Naive B cell (primary cell): ENCODE measurements around the gene CNTRL. TPM values are rescaled to one million over a fixed set of nuclear protein-coding genes. Genes with fewer than 3 reads are reported as not detected.

ENCODE experiments used
- ATAC-seq, 2 donors: fragments of 150-1000 bp; cut with Tn5 transposase; 2 replicates each; pipeline ENCODE4 v1.10.0; 2021; ENCODE audit warnings: low read depth in 2 of 2, mild to moderate bottlenecking in 2 of 2, moderate library complexity in 2 of 2
- DNase-seq: peaks from one replicate; pipeline ENCODE4 v3.0.0; 2022
- H3K27ac Mint-ChIP-seq, 6 donors: one replicate each; pipeline ENCODE4 v1.8.0; 2020 to 2022; ENCODE audit warnings: mild to moderate bottlenecking in 6 of 6, mixed read lengths in 6 of 6, moderate library complexity in 5 of 6, inconsistent platforms in 2 of 6
- H3K27me3 Mint-ChIP-seq, 3 donors: one replicate each; pipeline ENCODE4 v1.8.0; 2021 to 2022; ENCODE audit warnings: mixed read lengths in 3 of 3, mild to moderate bottlenecking in 1 of 3
- H3K36me3 Mint-ChIP-seq, 2 donors: one replicate each; pipeline ENCODE4 v1.8.0; 2020 to 2022; ENCODE audit warnings: mixed read lengths in 2 of 2, inconsistent platforms in 1 of 2, mild to moderate bottlenecking in 1 of 2
- H3K4me1 Mint-ChIP-seq, 3 donors: one replicate each; pipeline ENCODE4 v1.8.0; 2020 to 2022; ENCODE audit warnings: mixed read lengths in 3 of 3, inconsistent platforms in 1 of 3, mild to moderate bottlenecking in 1 of 3, moderate library complexity in 1 of 3
- H3K4me3 Mint-ChIP-seq, 8 donors: one replicate each; pipeline ENCODE4 v1.8.0; 2020 to 2022; ENCODE audit warnings: mild to moderate bottlenecking in 8 of 8, mixed read lengths in 8 of 8, moderate library complexity in 8 of 8, inconsistent platforms in 2 of 8
- H3K9me3 Mint-ChIP-seq, 7 donors: one replicate each; pipeline ENCODE4 v1.8.0; 2020 to 2022; ENCODE audit warnings: mixed read lengths in 7 of 7, mild to moderate bottlenecking in 5 of 7, inconsistent platforms in 2 of 7, moderate library complexity in 1 of 7
- polyA plus RNA-seq, 6 donors: library from polyadenylated mRNA; unstranded; fragments of 300-500 nt; fragmentation: Illumina TruSeq; gene quantifications; one replicate each; pipeline ENCODE4 v1.2.3, GENCODE V29; 2021; ENCODE audit warnings: low read depth in 6 of 6

Gene CNTRL
- polyA plus RNA-seq, 6 donors from 2014 or later = 7.5 to 43.2 (median 20.5) TPM

GRCh38 chr9:121182101-121182836 is 107.5 kb downstream of the CNTRL start:
- DNase-seq = no peak
- H3K4me3 Mint-ChIP-seq = no peak overlapping the region

GRCh38 chr9:121182989-121183388 is 108.2 kb downstream of the CNTRL start:
- peak overlapping the region in 5 of 6 donors; percentile 11 to 88 (median 73) for H3K27ac Mint-ChIP-seq
- no peaks in the 10 kb centered on the region for H3K27me3 Mint-ChIP-seq
- peak overlapping the region in 7 of 8 donors; percentile 6 to 72 (median 30) for H3K4me3 Mint-ChIP-seq
- H3K36me3 Mint-ChIP-seq = peaks cover 7 to 9% of the 10 kb centered on the region in 2 donors
- peak; percentile 12 for DNase-seq
- H3K9me3 Mint-ChIP-seq = no peaks in the 10 kb centered on the region
- peak; percentile 26 to 35 for ATAC-seq
- H3K4me1 Mint-ChIP-seq = peaks cover 31 to 40% (median 38%) of the 10 kb centered on the region in 3 donors

More at GRCh38 chr9:121182101-121182836, 107.5 kb downstream of the CNTRL start:
- Mint-ChIP-seq H3K9me3 (no peaks in the 10 kb centered on the region), H3K36me3 (peaks cover 7 to 9% of the 10 kb centered on the region in 2 donors), H3K4me1 (peaks cover 31 to 40% (median 36%) of the 10 kb centered on the region in 3 donors), H3K27ac (peak overlapping the region in 2 of 6 donors; percentile 54 to 68), H3K27me3 (no peaks in the 10 kb centered on the region)
- no peak for ATAC-seq

GRCh38 chr9:121183666-121184423 is 109.1 kb downstream of the CNTRL start:
- H3K4me3 Mint-ChIP-seq = peak overlapping the region in 3 of 8 donors; percentile 30 to 68 (median 33)
- peaks cover 9% of the 10 kb centered on the region in 2 donors for H3K36me3 Mint-ChIP-seq
- H3K4me1 Mint-ChIP-seq = peaks cover 31 to 40% (median 40%) of the 10 kb centered on the region in 3 donors

DNA sequence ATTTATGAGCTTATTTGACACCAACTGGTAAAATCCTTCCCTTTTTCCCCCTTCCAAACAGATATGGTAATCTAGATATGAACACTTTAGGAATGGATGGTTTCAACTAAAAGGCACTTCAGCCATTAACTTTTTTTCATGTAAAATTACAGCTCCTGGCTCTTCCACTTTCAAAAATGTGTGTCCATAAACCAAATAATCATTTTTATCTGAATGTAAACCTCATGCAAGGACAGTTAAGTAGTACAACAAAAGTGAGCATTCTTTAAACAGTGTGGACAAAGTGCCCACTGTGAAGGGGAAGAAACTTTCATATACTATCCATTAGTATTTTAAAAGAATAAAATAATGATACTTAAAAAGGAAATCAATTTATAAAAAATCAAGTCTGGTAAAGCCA is 109.7 kb downstream of the CNTRL start:
- no peak for DNase-seq
- Mint-ChIP-seq H3K27ac (peak overlapping the region; percentile 41 to 90 (median 70)), H3K4me3 (peak overlapping the region in 1 of 8 donors; percentile 33), H3K27me3 (no peaks in the 10 kb centered on the region), H3K36me3 (peaks cover 9 to 11% of the 10 kb centered on the region in 2 donors), H3K9me3 (no peaks in the 10 kb centered on the region), H3K4me1 (peaks cover 32 to 40% (median 40%) of the 10 kb centered on the region in 3 donors)
- no peak for ATAC-seq

More at GRCh38 chr9:121183666-121184423, 109.1 kb downstream of the CNTRL start:
- ATAC-seq (no peak), DNase-seq (no peak)
- Mint-ChIP-seq H3K27me3 (no peaks in the 10 kb centered on the region), H3K9me3 (no peaks in the 10 kb centered on the region), H3K27ac (peak overlapping the region; percentile 41 to 90 (median 70))

- peak overlapping the region; percentile 20 to 87 (median 76) for H3K27ac Mint-ChIP-seq
- no peaks in the 10 kb centered on the region for H3K27me3 Mint-ChIP-seq
- no peak for DNase-seq
- no peaks in the 10 kb centered on the region for H3K9me3 Mint-ChIP-seq
- peaks cover 9 to 11% of the 10 kb centered on the region in 2 donors for H3K36me3 Mint-ChIP-seq
- H3K4me1 Mint-ChIP-seq = peaks cover 36 to 41% (median 41%) of the 10 kb centered on the region in 3 donors
- ATAC-seq = peak; percentile 79 to 84
- H3K4me3 Mint-ChIP-seq = peak overlapping the region in 5 of 8 donors; percentile 1 to 59 (median 25)
These were observed 110.5 kb downstream of the CNTRL start for GRCh38 chr9:121185178-121185745.

DNA sequence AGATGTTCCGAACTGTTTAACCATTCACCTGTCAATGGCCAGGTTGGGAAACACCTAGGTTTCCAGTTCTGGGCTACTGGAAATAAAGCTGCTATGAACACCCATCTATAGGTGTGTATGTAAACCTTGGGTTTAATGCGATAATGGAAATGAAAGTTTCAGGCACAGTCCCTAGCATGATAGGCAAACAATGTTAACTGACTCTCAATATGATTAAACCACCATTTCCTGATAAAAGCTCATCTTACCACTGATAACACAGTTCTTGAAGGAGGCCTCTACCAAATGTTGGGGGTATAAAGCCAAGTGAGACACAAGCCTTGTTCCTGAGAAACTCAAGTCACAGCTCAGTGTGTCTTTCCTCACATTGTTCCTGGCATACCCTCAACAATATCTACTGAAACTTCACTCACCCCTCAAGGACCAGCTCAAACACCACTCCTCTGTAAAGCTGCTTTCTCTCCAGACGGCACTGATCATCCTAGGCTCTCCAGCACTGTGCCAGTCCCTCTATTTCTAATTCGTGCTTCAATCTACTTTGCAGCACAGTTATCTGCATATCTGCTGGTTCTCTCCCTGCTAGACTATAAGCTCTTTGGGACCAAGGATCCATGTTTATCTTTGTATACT is 111.1 kb downstream of the CNTRL start:
- Mint-ChIP-seq H3K36me3 (peaks cover 9 to 11% of the 10 kb centered on the region in 2 donors), H3K4me1 (peaks cover 40 to 47% (median 46%) of the 10 kb centered on the region in 3 donors)

DNA sequence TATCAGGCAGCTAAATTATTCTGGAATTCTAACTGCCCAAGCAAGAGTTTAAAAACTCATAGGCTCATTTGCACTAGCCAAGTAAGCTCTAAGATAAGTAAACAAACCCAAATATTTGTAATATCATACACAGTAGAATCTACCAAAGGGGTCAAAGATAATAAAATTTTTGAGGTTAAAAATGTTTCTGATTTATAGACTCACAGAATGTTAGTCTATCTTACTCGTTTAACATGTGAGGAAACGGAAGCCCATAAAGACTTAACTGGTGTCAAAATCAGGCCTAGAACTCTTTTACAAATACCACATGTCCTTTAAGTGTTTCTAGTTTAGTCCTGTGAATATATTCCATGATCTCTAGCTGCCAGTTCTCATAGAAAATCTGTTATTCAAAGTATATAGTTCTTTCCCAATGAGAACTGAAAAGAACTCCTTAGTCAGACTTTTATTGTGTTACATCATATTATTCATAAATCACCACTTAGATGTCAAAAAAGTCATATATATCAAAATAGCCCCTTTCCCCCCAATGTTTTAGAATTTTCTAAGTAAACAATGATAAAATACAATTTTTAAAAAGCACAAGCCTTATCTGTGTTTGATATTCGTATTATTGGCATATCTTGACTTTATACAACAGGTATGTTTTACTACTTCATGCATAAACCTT is 113.0 kb downstream of the CNTRL start:
- peaks cover 39 to 55% (median 51%) of the 10 kb centered on the region in 3 donors for H3K4me1 Mint-ChIP-seq
- no peak overlapping the region for H3K4me3 Mint-ChIP-seq
- no peaks in the 10 kb centered on the region for H3K9me3 Mint-ChIP-seq
- ATAC-seq (no peak), DNase-seq (no peak)
- no peaks in the 10 kb centered on the region for H3K27me3 Mint-ChIP-seq
- peaks cover 9 to 11% of the 10 kb centered on the region in 2 donors for H3K36me3 Mint-ChIP-seq
- H3K27ac Mint-ChIP-seq = peak overlapping the region in 5 of 6 donors; percentile 0 to 82 (median 59)

More for the DNA sequence above, 111.1 kb downstream of the CNTRL start:
- Mint-ChIP-seq H3K9me3 (no peaks in the 10 kb centered on the region), H3K27me3 (no peaks in the 10 kb centered on the region), H3K27ac (peak overlapping the region in 5 of 6 donors; percentile 42 to 87 (median 79)), H3K4me3 (peak overlapping the region in 3 of 8 donors; percentile 20 to 59 (median 32))
- DNase-seq (no peak), ATAC-seq (no peak)

DNA sequence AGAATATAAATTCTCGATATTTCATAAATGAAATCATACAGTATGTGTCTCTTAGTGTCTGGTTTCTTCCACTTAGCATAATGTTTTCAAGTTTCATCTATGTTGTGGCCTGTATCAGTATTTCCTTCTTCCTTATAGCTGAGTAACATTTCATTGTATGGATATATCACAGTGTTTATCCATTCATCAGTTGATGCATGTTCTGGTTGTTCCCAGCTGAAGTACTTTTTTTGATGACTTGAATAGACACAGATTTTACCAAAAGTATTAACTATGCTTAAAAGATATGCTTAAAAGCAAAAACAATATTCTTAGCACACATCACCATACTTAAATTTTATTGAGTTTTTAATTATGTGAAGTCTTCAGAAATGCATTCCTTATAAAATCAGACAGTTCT is 114.3 kb downstream of the CNTRL start:
- H3K36me3 Mint-ChIP-seq = peaks cover 9 to 11% of the 10 kb centered on the region in 2 donors
- H3K4me3 Mint-ChIP-seq = no peak overlapping the region
- H3K9me3 Mint-ChIP-seq = no peaks in the 10 kb centered on the region
- DNase-seq (no peak), ATAC-seq (no peak)
- peak overlapping the region in 5 of 6 donors; percentile 35 to 71 (median 55) for H3K27ac Mint-ChIP-seq
- peaks cover 39 to 51% (median 44%) of the 10 kb centered on the region in 3 donors for H3K4me1 Mint-ChIP-seq
- no peaks in the 10 kb centered on the region for H3K27me3 Mint-ChIP-seq

GRCh38 chr9:121189660-121190059 is 114.9 kb downstream of the CNTRL start:
- DNase-seq (no peak), ATAC-seq (no peak)
- H3K27ac Mint-ChIP-seq = peak overlapping the region in 2 of 6 donors; percentile 10 to 68
- no peaks in the 10 kb centered on the region for H3K27me3 Mint-ChIP-seq
- H3K36me3 Mint-ChIP-seq = peaks cover 9 to 11% of the 10 kb centered on the region in 2 donors
- H3K4me3 Mint-ChIP-seq = no peak overlapping the region
- H3K9me3 Mint-ChIP-seq = no peaks in the 10 kb centered on the region
- H3K4me1 Mint-ChIP-seq = peaks cover 37 to 52% (median 41%) of the 10 kb centered on the region in 3 donors

DNA sequence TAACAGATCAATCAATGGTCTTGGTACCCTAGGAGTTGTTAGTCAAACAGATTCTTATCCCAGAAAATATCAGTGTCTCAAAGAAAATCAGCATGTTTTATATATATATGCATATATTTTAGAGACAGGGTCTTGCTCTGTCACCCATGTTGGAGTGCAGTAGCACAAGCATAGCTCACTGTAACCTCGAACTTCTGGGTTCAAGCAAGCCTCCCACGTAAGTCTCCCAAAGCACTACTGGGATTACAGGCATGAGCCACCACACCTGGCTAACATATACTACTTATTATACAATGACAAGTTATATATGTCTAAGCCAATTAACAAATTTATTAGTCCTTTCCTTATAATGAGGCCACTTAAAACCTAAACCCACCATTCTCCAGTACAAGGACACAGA is 116.5 kb downstream of the CNTRL start:
- H3K9me3 Mint-ChIP-seq = no peaks in the 10 kb centered on the region
- peaks cover 4 to 8% of the 10 kb centered on the region in 2 donors for H3K36me3 Mint-ChIP-seq
- DNase-seq = no peak
- ATAC-seq = no peak
- H3K4me3 Mint-ChIP-seq = peak overlapping the region in 1 of 8 donors; percentile 37
- peak overlapping the region in 4 of 6 donors; percentile 12 to 87 (median 74) for H3K27ac Mint-ChIP-seq
- no peaks in the 10 kb centered on the region for H3K27me3 Mint-ChIP-seq
- peaks cover 35 to 52% (median 40%) of the 10 kb centered on the region in 3 donors for H3K4me1 Mint-ChIP-seq

- peaks cover 0 to 4% of the 10 kb centered on the region in 2 donors for H3K36me3 Mint-ChIP-seq
- ATAC-seq = peak; percentile 46 to 71
- no peaks in the 10 kb centered on the region for H3K27me3 Mint-ChIP-seq
These were observed 117.8 kb downstream of the CNTRL start for GRCh38 chr9:121192518-121192917.

DNA sequence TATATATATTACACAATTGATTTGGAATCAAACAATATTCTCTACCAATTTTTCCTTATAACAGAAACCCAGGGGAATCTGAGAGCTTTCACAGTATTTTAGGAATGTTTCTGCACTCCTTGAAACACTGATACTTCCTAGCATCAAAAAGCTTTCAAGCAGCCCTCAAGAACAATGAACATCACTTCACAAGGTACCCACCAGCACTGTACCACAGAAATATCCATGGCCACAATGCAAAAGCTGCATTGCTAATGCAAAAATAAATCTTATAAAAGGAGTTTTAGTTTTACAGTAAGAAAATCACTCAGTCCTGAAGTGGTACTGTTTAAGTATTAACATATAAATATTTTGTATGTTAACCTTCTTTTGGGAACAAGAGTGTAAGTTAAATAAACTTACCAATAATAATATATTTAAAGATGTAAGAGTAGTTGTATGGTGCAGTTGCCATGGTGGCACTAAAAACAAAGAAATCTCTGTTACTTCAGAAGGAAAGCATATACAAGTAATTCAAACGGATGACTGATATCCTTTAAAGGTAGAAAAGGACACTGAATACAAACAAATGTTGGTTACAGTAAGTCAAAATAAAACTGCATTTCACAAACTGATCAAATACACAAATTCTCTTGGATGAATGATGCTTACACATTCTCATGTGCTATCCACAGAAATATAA is 118.3 kb downstream of the CNTRL start:
- Mint-ChIP-seq H3K36me3 (peaks cover 0 to 4% of the 10 kb centered on the region in 2 donors), H3K4me1 (peaks cover 49 to 65% (median 51%) of the 10 kb centered on the region in 3 donors), H3K27ac (peak overlapping the region in 2 of 6 donors; percentile 24 to 55), H3K9me3 (no peaks in the 10 kb centered on the region), H3K4me3 (no peak overlapping the region), H3K27me3 (no peaks in the 10 kb centered on the region)
- ATAC-seq (peak; percentile 26 to 33), DNase-seq (no peak)

More at GRCh38 chr9:121192518-121192917, 117.8 kb downstream of the CNTRL start:
- DNase-seq = no peak
- Mint-ChIP-seq H3K4me3 (peak overlapping the region in 1 of 8 donors; percentile 23), H3K27ac (peak overlapping the region in 2 of 6 donors; percentile 15 to 55), H3K9me3 (no peaks in the 10 kb centered on the region), H3K4me1 (peaks cover 44 to 62% (median 45%) of the 10 kb centered on the region in 3 donors)
